Neutrophil (primary cell): ENCODE results near the gene CYLD.

Experiments
- H3K27ac ChIP-seq: fragments of 200-600 bp; sonication (generic); 2 replicates; pipeline ENCODE4 v1.5.1; 2016; ENCODE audit warnings: mild to moderate bottlenecking, moderate library complexity
- H3K27me3 ChIP-seq: fragments of 200-600 bp; sonication (generic); 2 replicates; pipeline ENCODE4 v1.6.0; 2016; ENCODE audit warnings: mild to moderate bottlenecking
- H3K36me3 ChIP-seq: fragments of 200-600 bp; sonication (generic); 2 replicates; pipeline ENCODE4 v1.5.1; 2017
- H3K4me1 ChIP-seq, 2 experiments: fragments of 200-600 bp in 1 of 2; sonication (generic) in 1 of 2; 1 replicate in 1 of 2; 2 replicates in 1 of 2; pipeline versions ENCODE4 v1.5.1 to v1.6.1; 2013 to 2016; ENCODE audit warnings: low read depth in 1 of 2, low read length in 1 of 2, mild to moderate bottlenecking in 1 of 2, moderate library complexity in 1 of 2; ENCODE audit not compliant: control insufficient read depth in 1 of 2, insufficient read depth in 1 of 2
- H3K4me3 ChIP-seq, 2 experiments: fragments of 200-600 bp in 1 of 2; sonication (generic) in 1 of 2; 1 replicate in 1 of 2; 2 replicates in 1 of 2; pipeline ENCODE4 v1.5.1; 2013 to 2016; ENCODE audit warnings: low read depth in 1 of 2, low read length in 1 of 2, mild to moderate bottlenecking in 1 of 2, moderate library complexity in 1 of 2
- H3K9me3 ChIP-seq: fragments of 200-600 bp; sonication (generic); 2 replicates; pipeline ENCODE4 v1.5.1; 2016
- CTCF ChIP-seq: fragments of 200-600 bp; sonication (generic); IDR thresholded peaks from 2 replicates; pipeline ENCODE4 v1.5.1; 2016; ENCODE audit warnings: antibody characterized with exemption

CYLD gene

GRCh38 chr16:50808929-50809538, 67.1 kb downstream of the CYLD start:
- H3K4me1 ChIP-seq, result peaks cover 6 to 8% of the 10 kb centered on the region in 2 experiments
- no peaks in the 10 kb centered on the region for H3K9me3 ChIP-seq
- no peak overlapping the region for H3K27ac ChIP-seq
- no peaks in the 10 kb centered on the region for H3K27me3 ChIP-seq
- no peaks in the 10 kb centered on the region for H3K36me3 ChIP-seq
- no peak overlapping the region for H3K4me3 ChIP-seq
- no peak for TF ChIP-seq CTCF

- Histone ChIP-seq H3K9me3 (no peaks in the 10 kb centered on the region), H3K27me3 (no peaks in the 10 kb centered on the region), H3K4me1 (peaks cover 6 to 8% of the 10 kb centered on the region in 2 experiments), H3K36me3 (no peaks in the 10 kb centered on the region), H3K27ac (no peak overlapping the region), H3K4me3 (no peak overlapping the region)
- TF ChIP-seq CTCF, result no peak
These were observed 67.7 kb downstream of the CYLD start for GRCh38 chr16:50809561-50809960.

GRCh38 chr16:50810241-50810965, 68.5 kb downstream of the CYLD start:
- Histone ChIP-seq H3K4me3 (no peak overlapping the region), H3K36me3 (no peaks in the 10 kb centered on the region), H3K9me3 (no peaks in the 10 kb centered on the region), H3K27me3 (no peaks in the 10 kb centered on the region), H3K4me1 (peaks cover 6 to 8% of the 10 kb centered on the region in 2 experiments), H3K27ac (no peak overlapping the region)
- TF ChIP-seq CTCF, result no peak

- no peak for TF ChIP-seq CTCF
- no peaks in the 10 kb centered on the region for H3K27me3 ChIP-seq
- no peaks in the 10 kb centered on the region for H3K4me1 ChIP-seq
- no peaks in the 10 kb centered on the region for H3K9me3 ChIP-seq
- no peak overlapping the region for H3K4me3 ChIP-seq
- H3K36me3 ChIP-seq, result no peaks in the 10 kb centered on the region
- no peak overlapping the region for H3K27ac ChIP-seq
These were observed 70.2 kb downstream of the CYLD start for GRCh38 chr16:50812046-50812445.

DNA sequence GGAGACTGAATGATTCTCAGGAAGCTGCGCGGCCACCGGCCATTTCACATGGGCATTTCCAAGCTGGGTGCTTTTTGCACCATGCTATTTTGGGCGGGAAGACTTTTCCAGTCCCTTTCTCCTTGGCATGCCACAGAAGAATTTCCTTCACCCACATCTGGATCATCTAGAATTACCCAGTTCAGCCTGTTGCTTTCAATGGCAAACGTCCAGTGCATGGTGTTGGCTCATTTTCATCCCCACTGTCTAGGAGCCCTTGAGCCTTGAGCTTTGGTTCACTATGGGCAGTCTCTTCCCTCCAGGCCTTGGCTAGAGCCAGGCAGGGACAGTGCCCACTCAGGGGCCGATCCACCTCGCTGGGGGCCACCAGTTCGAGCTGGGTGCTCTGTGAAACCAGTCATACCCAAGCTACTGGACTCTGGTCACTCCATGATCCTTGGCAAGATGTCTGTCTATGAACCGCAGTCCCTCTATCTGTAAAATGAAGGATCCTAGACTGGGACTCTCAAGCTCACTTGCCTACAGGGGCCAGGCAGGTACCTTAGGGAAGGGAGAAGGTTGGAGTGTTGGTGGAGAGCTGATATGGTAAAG, 71.1 kb downstream of the CYLD start:
- no peaks in the 10 kb centered on the region for H3K9me3 ChIP-seq
- no peaks in the 10 kb centered on the region for H3K4me1 ChIP-seq
- H3K27me3 ChIP-seq, result no peaks in the 10 kb centered on the region
- TF ChIP-seq CTCF, result no peak
- H3K36me3 ChIP-seq, result no peaks in the 10 kb centered on the region
- H3K4me3 ChIP-seq, result no peak overlapping the region
- H3K27ac ChIP-seq, result no peak overlapping the region
